ENCODE results near the gene DOHH.

The DOHH gene

DNA sequence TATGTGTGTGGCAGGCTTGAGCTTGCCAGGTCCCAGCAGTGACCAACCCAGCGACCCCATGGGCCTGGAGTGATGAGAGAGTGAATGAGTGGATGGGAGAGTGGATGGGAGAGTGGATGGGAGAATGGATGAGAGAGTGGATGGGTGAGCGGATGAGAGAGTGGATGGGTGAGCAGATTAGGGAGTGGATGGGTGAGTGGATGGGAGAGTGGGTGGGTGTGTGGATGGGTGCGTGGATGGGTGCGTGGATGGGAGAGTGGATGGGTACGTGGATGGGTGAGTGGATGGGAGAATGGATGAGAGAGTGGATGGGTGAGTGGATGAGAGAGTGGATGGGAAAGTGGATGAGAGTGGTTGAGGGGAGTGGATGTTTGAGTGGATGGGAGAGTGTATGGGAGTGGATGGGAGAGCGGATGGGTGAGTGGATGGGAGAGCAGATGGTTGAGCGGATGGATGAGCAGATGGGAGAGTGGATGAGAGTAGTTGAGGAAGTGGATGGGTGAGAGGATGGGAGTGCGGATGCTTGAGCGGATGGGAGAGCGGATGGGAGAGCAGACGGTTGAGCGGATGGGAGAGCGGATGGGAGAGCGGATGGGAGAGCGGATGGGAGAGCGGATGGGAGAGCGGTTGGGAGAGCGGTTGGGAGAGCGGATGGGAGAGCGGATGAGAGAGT is 28.2 kb upstream of the DOHH start:
- H3K4me1 ChIP-seq = peaks cover 30% of the 10 kb centered on the region
- H3K9ac ChIP-seq = no peak overlapping the region
- H3K9me3 ChIP-seq = no peaks in the 10 kb centered on the region
- no peak overlapping the region for H3K27ac ChIP-seq
- H4K20me1 ChIP-seq = peaks cover 77% of the 10 kb centered on the region
- no peak overlapping the region for H3K4me3 ChIP-seq
- H3K36me3 ChIP-seq = peaks cover 85% of the 10 kb centered on the region
- no peak for TF ChIP-seq Cebpa-rat (IDR thresholded peaks at IDR 0.05)
- H3K4me2 ChIP-seq = no peak overlapping the region
- H3K27me3 ChIP-seq = no peaks in the 10 kb centered on the region

DNA sequence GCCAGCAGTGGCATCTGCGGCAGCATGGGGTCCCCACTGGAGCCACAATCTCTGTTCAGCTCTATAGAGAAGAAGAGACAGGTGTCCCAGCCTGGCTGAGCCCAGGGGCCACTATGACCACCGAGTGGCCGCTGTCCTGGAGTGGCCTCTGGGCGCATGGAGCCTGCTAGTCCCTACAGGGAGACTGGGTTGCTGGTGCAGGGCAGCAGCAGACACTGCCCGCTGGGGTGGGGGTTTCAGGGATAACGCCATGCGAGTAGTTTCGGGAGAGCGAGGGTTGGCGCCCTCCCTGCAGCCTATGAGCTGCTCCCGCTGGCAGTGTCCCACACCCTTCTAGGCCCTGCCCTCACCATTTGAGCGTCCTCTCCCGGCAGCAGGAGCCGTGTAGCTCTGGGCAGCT is 27.6 kb upstream of the DOHH start:
- no peaks in the 10 kb centered on the region for H3K27me3 ChIP-seq
- peaks cover 24% of the 10 kb centered on the region for H3K4me1 ChIP-seq
- no peak overlapping the region for H3K9ac ChIP-seq
- H3K36me3 ChIP-seq = peaks cover 85% of the 10 kb centered on the region
- H3K27ac ChIP-seq = no peak overlapping the region
- TF ChIP-seq Cebpa-rat (IDR thresholded peaks at IDR 0.05) = no peak
- no peaks in the 10 kb centered on the region for H3K9me3 ChIP-seq
- no peak overlapping the region for H3K4me2 ChIP-seq
- no peak overlapping the region for H3K4me3 ChIP-seq
- peaks cover 77% of the 10 kb centered on the region for H4K20me1 ChIP-seq

DNA sequence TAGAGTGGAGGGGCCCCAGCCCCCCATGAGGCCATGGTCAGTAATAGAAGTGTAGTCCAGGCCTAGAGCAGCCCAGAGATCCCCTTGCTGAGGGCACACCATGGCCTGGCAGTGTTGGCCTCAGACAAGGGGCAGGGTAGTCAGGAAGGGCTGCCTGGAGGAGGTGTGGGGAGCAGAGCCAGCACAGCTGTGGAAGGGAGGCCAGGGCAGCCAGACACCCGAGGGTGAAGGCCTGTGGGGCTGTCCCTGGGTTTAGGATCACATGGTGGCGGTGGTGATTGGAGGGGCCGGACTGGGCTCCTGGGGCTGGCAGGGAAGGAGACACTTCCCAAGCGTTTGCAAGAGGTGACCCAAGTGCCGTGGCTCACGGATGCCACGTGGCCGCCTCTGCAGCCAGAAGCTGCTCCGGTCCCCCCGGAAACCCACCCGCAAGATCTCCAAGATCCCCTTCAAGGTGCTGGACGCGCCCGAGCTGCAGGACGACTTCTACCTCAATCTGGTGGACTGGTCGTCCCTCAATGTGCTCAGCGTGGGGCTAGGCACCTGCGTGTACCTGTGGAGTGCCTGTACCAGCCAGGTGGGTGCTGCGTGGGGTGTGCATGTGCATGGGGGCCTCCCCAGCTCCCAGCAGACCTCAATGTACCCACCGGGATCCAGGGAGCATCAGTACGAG is 26.9 kb upstream of the DOHH start:
- H3K4me3 ChIP-seq = no peak overlapping the region
- no peak overlapping the region for H3K27ac ChIP-seq
- peaks cover 85% of the 10 kb centered on the region for H3K36me3 ChIP-seq
- H3K4me2 ChIP-seq = no peak overlapping the region
- H3K4me1 ChIP-seq = peaks cover 25% of the 10 kb centered on the region
- H4K20me1 ChIP-seq = peaks cover 77% of the 10 kb centered on the region
- no peaks in the 10 kb centered on the region for H3K9me3 ChIP-seq
- TF ChIP-seq Cebpa-rat (IDR thresholded peaks at IDR 0.05) = no peak
- H3K9ac ChIP-seq = no peak overlapping the region
- no peaks in the 10 kb centered on the region for H3K27me3 ChIP-seq

DNA sequence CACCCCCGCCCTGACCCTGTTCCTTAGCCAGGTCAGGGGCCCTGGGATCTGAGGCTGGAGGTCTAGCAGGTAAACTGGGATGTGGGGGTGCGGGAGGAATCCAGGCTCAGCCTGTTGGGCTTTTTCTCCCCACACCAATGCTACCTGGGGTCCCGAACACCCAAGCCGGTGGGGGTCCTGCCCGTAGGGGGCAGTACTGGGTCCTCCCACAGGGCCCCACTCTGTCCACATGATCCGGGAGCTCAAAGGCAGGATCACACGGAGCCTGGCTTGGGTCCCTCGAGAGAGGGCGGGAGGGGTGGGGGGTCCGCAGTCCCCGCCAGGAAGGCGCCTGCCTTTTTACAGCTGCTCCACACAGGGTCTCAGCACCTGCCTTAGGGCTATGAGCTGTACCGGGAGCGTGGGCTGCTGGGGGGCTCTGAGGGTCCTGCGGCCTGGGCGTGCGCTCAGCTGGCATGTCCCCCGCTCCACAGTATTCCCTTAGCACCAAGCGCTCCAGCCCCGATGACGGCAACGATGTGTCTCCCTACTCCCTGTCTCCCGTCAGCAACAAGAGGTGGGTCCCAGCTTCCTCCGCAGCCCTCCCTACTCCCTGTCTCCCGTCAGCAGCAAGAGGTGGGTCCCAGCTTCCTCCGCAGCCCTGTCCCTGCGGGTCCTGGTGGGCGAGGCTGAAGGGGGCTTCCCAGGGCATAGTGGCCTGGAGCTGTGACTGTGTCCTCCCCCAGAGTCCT is 26.2 kb upstream of the DOHH start:
- peaks cover 85% of the 10 kb centered on the region for H3K36me3 ChIP-seq
- H3K27me3 ChIP-seq = no peaks in the 10 kb centered on the region

DNA sequence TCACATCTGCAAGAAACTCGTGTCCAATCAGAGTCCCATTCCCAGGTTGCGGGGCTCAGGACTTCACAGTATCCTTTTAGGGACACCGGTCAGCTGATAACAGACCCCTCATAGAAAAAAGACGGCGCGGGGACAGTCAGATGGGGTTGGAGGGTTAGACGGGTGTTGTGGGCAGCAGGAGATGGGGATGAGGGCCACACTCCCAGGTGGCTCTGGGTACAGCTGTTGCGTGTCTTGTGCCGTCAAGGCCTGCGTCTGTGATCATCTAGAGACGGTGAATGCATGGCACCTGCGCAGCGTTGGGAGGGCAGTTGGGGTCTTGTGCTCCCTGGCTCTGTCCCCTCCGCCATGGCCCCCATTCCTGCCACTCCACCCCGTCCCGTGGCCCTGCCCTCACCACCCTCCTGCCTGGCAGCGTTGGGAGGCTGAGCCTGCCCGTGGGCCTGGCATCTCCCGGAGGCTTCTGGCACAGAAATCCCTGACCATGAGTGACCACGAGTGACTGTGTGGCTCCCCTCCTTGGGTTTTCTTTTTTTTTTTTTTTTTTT is 24.5 kb upstream of the DOHH start:
- Histone ChIP-seq H3K27me3 (no peaks in the 10 kb centered on the region), H3K4me2 (peak overlapping the region; percentile 25; the same call in 1 of the 2 replicates), H3K9ac (no peak overlapping the region), H3K27ac (no peak overlapping the region), H3K4me1 (peaks cover 49% of the 10 kb centered on the region), H3K9me3 (no peaks in the 10 kb centered on the region), H3K4me3 (no peak overlapping the region), H3K36me3 (peaks cover 83% of the 10 kb centered on the region), H4K20me1 (peaks cover 81% of the 10 kb centered on the region)
- TF ChIP-seq Cebpa-rat (IDR thresholded peaks at IDR 0.05) = no peak

More for the DNA sequence above, 26.2 kb upstream of the DOHH start:
- Histone ChIP-seq H4K20me1 (peaks cover 77% of the 10 kb centered on the region), H3K27ac (no peak overlapping the region), H3K9ac (no peak overlapping the region), H3K4me3 (no peak overlapping the region), H3K4me1 (peaks cover 32% of the 10 kb centered on the region), H3K9me3 (no peaks in the 10 kb centered on the region), H3K4me2 (no peak overlapping the region)
- no peak for TF ChIP-seq Cebpa-rat (IDR thresholded peaks at IDR 0.05)

DNA sequence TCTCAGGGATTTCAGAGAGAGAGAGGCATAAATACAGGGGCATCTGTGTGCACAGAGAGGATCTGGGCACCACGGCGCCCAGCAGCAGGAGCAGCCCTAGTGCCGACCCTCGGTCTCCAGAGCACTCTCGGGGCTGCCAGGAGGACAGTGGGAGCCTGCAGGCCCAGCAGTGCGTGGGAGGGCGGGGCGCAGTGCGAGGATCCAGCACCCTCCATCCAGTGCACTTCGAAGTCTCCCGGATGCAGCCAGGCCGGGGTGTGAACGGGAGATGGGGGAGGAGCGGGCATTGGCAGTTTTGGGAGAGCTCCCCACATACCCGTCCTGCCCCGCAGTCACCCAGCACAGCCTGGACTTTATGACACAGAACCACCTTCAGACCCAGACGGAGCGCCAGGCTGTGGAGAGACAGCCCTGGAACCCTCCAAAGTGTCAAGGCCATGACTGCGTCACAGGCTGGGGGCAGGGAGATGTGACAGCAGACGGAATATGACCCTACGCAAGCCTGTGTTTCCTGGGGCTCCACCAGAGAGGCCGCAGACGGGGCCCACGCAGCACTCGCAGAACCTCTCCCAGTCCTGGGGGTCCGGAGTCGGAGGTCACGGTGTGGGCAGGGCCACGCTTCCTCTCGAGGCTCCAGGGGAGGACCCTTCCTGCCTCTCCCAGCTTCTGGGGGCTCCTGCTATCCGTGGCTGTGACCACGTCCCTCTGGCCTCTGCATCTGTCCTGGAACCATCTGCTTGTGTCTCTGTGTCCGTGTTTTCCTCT is 23.8 kb upstream of the DOHH start:
- Histone ChIP-seq H4K20me1 (peaks cover 88% of the 10 kb centered on the region), H3K4me1 (peaks cover 56% of the 10 kb centered on the region), H3K36me3 (peaks cover 81% of the 10 kb centered on the region)

DNA sequence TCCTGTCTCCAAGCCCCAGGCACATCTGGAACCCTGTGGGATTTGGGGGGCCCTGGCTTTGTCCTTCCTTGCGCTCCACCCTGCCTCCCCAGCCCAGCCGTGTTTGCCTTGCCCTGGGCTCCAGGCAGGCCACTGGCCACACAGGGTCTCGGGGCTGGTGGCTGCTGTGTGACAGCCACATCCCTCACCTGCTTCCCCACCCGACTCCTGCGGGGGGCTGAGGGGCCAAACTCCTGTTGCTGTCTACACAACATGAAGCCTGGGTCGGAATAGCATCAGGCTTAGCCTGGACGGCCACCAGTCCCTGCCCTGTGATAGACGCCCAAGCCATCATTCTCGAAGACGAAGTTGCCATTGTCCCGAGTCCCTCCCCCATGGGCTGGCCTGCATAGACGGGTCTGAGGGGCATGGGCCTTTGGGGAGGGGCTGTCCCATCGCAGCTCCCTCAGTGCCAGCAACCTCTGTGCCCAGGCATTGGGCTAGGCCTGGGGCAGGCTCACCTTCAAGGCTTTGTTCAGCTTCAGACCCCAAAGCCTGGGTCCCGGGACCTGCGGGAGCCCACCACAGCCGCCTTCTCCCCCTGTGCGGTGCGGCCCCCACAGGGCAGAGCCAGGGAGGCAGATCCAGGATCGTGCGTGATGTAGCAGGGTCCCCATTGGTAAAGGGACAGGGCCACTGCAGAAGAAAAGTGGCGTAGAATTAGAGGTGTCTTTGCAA is 23.0 kb upstream of the DOHH start:
- Histone ChIP-seq H3K4me1 (peaks cover 63% of the 10 kb centered on the region), H3K9me3 (no peaks in the 10 kb centered on the region), H3K36me3 (peaks cover 76% of the 10 kb centered on the region), H3K9ac (no peak overlapping the region), H3K27me3 (no peaks in the 10 kb centered on the region), H3K4me2 (no peak overlapping the region), H3K4me3 (no peak overlapping the region), H4K20me1 (peaks cover 95% of the 10 kb centered on the region), H3K27ac (no peak overlapping the region)
- TF ChIP-seq Cebpa-rat (IDR thresholded peaks at IDR 0.05) = no peak

More for the DNA sequence above, 23.8 kb upstream of the DOHH start:
- Histone ChIP-seq H3K27me3 (no peaks in the 10 kb centered on the region), H3K4me2 (0 out of 2 replicates have a peak overlapping the region, but pooled peaks have one; percentile 25), H3K4me3 (no peak overlapping the region), H3K27ac (no peak overlapping the region), H3K9ac (no peak overlapping the region), H3K9me3 (no peaks in the 10 kb centered on the region)
- TF ChIP-seq Cebpa-rat (IDR thresholded peaks at IDR 0.05) = no peak

DNA sequence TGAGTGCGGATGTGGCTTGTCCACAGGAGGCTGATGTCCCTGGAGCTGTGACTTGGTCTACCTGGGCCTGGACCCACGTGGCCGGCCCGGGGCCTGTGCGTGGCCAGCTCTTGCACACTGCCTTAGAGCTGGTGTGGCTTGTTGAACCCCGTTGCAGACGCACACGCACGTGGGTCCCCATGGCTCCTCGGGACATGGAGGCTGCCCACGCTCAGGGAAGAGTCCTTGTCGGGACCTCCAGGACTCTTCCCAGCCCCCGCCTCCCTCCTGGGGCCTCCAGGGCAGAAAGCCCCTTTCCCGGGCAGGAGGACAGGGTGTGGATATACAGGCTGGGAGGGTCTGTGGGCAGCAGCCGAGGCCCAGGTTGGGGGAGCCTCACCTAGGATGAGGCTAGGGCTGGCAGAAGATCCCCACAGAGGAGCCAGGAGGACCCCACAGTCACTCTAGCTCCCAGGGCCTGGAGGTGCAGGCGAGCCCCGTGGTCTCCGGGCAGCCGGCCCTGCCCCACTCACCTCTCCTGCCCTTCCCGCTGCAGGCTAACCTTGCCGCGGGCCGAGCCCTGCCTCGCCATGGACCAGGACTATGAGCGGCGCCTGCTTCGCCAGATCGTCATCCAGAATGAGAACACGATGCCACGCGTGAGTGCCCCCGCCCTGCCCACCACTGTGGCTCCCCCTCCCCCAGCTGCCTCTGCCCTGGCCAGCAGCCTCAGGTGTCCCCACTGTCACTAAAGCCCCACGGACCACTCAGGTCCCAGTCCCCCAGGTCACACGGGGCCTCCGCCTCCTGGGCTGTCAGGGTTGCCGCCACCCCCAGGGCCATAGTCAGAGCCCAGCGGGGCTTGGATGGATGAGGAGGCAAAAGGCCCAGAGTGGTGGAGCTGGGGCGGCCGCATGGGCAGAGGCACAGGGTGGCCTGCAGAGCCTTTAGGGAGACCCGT is 22.2 kb upstream of the DOHH start:
- peaks cover 69% of the 10 kb centered on the region for H3K36me3 ChIP-seq

More for the DNA sequence above, 22.2 kb upstream of the DOHH start:
- H3K27ac ChIP-seq = no peak overlapping the region
- no peak for TF ChIP-seq Cebpa-rat (IDR thresholded peaks at IDR 0.05)
- H3K9ac ChIP-seq = no peak overlapping the region
- H3K9me3 ChIP-seq = no peaks in the 10 kb centered on the region
- H3K4me3 ChIP-seq = no peak overlapping the region
- H3K27me3 ChIP-seq = no peaks in the 10 kb centered on the region
- H3K4me1 ChIP-seq = peaks cover 72% of the 10 kb centered on the region
- H4K20me1 ChIP-seq = peaks cover 99% of the 10 kb centered on the region
- no peak overlapping the region for H3K4me2 ChIP-seq
